Measurements from ENCODE around the gene NPRL2.

NPRL2 gene

DNA sequence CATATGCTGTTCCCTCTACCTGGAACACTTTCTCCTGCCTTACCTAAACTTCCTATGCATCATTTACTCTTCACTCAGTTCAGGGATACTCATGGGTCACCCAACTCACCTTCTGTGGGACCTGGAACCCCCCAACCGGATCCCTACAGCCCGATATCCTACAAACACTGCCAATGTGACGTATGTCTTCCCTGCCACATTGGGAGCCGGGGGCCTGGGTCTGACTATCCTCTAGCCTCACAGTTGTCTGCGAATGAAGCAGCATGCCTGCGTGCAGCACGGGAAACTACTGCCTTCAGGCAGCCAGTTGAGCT lies 405 bp downstream of the NPRL2 start:
- no peak for DNase-seq (ENCODE audit: low read depth, low spot score)

DNA sequence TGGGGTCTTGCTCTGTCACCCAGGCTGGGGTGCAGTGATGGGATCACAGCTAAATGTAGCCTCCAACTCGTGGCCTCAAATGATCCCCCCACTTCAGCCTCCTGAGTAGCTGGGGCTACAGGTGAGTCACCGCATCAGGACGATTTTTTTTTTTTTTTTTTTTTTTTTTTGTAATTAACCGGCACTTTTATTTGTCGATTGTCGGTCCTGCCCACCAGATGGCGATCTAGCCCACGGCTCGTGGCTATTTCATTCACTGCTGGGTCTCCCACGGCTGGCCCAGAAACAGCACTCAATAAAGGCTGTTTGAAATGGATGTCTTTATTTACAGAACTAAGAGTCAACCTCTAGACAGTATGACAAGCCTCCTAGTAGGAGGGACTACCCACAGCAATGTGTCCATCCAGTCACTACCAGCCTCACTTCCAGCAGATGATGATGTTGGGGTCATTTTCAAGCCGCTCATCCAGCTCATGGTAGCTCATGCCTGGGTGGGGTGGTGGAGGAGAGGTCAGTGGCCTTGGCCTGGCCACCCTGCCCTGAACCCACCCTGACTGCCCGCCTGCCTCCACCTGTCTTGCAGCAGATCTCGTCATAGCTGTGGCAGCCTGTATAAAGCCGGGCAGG lies 3.3 kb downstream of the NPRL2 start:
- DNase-seq (ENCODE audit: low read depth, low spot score) = peak; percentile 55

DNA sequence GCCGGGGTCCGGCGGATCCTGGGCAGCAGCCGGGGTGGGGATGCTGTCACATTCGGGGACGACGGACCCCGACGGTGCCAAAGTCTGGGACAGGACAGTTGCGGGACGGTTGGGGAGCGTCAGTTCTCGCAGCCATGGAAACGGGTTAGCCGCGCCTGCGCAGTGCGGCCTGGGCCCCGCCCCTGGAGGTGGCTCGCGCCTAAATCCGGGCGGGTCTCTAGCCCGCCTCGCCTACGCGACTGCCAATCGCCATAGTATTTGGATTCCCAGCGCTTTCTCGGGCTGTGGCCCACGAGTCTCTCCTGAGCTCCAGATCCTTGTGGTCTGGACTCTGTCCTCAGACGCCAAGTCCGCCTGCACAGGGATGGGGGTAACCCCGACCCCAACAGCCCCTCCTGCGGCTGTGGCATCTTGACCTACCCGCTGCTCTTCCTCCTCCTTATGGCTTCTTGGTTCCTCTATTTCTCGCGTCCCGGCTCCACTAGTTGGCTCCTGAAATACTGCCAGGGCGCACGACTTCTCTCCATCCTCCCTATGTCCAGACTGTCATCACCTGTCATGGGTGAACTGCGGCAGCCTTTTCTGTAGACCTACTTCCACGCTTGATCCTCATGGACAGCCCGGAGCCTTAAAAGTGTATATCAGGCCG lies 4.9 kb downstream of the NPRL2 start, which contains the start of gene ZMYND10:
Gene ZMYND10, minus strand, starts transcription at position 147 of the 649 bp plus-strand sequence. CDS start 153 bp downstream, outside the sequence.
- peak; percentile 27 for DNase-seq (ENCODE audit: low read depth, low spot score)

DNA sequence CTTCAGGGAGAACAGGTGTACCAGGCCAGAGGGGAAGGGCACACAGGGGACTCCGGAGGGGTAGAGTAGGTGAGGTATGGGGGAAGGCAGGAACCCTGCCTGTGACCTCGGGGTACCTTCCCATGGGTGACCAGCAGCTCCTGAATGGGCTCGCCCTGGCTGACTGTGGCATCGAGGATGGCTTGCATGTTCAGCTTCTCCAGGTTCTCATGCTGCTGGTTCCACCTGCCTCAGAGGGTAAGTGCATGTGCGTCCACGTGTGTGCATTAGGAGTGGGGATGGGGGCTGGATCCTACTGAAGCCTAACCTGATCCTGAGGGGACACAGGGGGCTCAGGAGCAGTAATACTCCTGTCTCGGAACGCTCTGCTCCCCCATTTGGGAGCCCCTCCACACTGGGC lies 5.6 kb downstream of the NPRL2 start:
- DNase-seq (ENCODE audit: low read depth, low spot score) = no peak

DNA sequence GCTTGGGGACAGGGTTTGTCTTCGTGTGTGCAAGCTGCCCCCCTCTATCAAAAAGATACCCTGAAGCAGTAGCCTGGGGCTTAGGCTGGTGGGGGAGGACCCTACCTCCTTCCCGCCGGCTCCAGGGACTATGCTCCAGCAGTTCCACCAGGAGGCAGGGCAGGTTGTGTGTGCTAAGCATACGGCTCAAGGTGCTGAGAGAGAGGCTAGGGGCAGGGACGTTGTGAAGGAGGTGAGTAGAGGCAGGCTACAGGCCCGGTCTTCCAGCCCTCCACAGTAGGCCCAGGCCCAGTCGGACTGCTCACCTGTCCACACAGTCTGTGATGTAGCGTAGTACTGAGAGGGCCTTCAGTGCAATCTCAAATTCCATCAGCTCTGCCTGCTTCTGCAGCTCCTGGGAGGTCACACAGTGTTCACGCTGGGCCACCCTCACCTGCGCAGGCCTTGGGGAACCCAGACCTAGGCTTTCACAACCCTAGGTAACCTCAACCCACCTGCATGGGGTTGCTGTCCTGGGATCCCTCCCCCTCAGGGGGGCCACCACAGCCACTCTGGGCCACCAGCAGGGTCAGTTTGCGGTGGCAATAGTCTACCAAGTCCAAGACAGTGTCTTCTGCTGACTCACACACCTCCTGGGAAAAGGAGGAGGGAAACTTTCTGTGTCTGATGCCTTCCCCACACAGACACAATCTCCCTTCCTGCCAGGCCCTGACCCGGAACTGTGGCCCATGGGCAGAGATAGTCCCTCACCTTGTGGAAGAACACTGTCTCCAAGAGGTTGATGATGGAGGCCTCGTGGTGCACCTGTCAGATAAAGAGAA lies 7.6 kb downstream of the NPRL2 start:
- DNase-seq (ENCODE audit: low read depth, low spot score) = no peak

DNA sequence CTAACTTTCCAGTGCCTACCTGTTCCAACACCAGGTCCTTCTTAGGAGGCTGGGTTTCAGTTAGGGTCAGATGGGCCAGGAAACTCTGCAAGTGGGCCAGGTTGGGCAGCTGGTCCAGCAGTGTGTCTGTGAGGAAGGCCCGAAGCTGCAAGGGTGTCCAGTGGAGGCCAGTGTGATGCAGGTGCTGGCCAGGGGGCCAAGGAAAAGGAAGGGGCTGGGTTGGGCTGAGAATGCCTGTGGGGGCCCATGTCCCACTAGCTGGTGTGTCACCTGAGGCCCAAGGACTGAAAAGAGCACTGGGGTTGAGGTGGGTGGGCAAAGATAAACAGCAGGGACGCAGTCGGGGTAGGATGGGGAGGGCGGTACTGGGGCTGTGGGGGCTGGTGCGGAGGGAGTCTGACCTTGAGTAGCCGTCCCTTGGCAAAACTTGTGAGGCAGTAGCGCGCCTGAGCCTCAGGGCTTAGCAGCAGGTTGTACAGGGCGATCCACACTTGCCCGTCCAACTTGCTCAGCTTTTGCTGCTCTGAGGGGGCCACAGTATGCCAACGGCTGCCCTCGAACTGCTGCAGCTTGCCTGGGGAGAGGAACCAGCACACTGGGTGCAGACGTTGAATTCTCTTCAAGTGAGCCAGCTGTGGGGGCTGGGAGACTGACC lies 8.5 kb downstream of the NPRL2 start:
- DNase-seq (ENCODE audit: low read depth, low spot score) = no peak

DNA sequence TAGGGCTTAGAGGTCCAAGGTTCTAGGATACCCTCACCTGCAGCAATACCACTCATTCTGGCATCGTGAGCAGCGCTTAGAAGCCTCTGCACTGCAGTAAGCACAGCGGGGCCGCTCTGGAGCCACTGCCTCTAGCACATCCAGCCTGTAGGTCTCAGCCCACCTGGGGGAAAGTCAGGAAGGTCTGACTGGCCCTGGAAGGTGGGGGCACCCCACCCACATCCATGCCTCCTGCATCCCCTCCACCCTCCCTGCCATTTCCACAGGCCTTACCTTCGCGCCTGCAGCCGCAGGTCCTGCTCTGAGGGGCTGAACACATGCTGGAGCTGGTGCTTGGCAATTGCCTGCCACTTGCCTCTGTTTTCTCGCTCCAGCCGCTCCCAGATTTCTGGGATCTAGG lies 9.0 kb downstream of the NPRL2 start:
- no peak for DNase-seq (ENCODE audit: low read depth, low spot score)

DNA sequence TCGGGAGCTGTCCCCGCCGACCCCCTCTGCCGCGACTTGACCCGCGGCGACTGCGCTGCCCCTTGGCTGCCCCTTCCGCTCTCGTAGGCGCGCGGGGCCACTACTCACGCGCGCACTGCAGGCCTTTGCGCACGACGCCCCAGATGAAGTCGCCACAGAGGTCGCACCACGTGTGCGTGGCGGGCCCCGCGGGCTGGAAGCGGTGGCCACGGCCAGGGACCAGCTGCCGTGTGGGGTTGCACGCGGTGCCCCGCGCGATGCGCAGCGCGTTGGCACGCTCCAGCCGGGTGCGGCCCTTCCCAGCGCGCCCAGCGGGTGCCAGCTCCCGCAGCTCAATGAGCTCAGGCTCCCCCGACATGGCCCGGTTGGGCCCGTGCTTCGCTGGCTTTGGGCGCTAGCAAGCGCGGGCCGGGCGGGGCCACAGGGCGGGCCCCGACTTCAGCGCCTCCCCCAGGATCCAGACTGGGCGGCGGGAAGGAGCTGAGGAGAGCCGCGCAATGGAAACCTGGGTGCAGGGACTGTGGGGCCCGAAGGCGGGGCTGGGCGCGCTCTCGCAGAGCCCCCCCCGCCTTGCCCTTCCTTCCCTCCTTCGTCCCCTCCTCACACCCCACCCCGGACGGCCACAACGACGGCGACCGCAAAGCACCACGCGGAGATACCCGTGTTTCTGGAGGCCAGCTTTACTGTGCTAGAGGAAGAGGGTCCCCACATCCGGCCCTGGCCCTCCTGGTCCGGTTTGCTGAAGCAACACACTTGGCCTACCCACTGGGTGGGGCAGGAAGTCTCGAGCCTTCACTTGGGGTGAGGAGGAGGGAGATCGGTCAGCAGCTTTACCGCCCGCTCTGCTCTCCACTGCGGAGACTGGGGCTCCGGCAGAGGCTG lies 9.9 kb downstream of the NPRL2 start, which contains the start of gene RASSF1:
Gene RASSF1, minus strand, starts transcription at position 389 of the 882 bp plus-strand sequence. Its CDS starts 31 bp downstream, at position 358.
- no peak for DNase-seq (ENCODE audit: low read depth, low spot score)

DNA sequence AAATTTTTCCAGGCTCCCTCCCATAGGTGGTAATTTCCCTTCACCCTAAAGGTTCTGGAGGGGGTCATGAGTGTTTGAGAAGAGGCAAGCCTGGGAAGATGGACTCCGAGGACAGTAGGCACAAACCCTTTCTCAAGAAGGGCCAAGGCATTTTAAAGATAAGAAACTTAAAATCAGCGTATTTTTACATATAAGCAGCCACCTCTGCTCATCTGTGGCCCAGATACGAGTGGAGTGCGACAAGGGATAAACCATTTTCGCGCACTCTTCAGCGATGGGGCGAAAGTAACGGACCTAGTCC lies 10.5 kb downstream of the NPRL2 start:
- no peak for DNase-seq (ENCODE audit: low read depth, low spot score)

DNA sequence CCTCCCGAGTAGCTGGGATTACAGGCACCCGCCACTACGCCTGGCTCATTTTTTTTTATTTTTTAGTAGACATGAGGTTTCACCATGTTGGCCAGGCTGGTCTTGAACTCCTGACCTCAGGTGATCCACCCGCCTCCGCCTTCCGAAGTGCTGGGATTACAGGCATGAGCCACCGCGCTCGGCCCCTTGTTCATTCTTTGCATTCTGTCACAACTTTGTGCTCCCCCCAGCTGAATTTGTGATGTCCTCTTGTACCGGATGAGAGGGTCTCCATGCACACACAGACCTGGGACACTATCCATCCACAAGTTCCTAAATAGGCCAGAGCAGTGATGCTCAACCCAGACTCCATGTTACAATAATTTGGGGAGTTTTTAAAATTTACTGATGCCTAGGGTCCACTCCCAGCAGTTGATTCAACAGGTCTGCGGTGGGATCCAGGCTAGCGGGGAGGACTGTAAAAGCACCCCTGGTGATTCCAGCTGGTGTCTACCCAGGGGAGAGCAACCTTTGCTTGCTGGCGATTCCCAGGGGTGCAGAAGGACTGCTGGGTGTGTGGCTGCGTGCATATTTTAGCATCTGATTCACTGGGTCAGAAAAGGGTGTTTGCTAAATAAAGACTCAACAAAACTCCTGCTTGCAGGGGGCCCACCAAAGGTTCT lies 11.0 kb downstream of the NPRL2 start:
- no peak for DNase-seq (ENCODE audit: low read depth, low spot score)

DNA sequence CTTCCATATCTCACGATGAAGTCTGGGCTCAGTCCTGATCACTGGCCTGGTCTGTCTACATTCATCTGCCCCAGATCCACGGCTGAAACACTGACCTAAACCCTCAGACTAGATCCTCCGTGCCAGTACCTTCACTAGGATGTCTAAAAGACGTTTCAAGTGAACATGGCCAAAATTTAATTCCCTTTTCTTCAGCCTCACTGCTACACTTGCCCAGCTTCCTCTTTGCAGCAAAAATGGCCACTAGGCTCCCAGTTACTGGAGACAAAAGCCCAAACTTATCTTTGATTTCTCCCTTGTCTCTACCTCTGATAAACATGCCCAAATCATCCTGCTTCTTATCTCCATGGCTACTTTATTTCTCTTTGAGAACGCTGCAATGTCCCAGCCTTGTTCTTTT lies 11.6 kb downstream of the NPRL2 start:
- no peak for DNase-seq (ENCODE audit: low read depth, low spot score)

DNA sequence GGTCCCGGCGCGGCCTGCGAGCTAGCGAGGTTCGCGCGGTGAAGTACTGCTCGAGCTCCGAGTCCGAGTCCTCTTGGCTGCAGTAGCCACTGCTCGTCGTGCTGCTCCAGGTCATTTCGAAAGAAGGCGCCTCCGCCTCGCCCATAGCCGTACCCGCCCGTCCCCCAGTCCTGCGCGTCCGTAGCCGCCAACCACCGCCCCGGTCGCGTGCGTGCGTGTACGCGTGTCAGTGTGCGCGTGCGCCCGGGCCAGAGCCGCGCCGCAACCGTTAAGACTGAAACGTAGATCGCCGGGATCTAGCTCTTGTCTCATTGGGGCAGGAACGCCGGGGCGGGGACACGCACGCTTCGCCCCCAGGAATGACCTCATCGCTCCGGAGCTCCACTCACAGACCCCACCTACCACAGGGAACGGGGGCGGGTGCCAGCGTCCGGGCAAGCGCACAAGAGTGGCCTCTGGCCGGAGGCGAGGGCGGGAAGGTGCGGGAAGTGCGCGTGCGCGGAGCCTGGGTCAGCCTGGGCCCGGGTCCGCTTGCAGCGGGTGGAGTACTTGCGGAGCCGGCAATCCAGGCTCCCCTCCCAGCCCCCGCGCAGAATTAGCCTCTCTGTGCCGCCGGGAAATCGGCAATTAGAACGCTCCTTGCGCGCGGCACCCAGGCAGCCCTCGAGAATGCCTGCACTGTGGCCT lies 13.3 kb downstream of the NPRL2 start:
- DNase-seq (ENCODE audit: low read depth, low spot score) = peak; percentile 93

DNA sequence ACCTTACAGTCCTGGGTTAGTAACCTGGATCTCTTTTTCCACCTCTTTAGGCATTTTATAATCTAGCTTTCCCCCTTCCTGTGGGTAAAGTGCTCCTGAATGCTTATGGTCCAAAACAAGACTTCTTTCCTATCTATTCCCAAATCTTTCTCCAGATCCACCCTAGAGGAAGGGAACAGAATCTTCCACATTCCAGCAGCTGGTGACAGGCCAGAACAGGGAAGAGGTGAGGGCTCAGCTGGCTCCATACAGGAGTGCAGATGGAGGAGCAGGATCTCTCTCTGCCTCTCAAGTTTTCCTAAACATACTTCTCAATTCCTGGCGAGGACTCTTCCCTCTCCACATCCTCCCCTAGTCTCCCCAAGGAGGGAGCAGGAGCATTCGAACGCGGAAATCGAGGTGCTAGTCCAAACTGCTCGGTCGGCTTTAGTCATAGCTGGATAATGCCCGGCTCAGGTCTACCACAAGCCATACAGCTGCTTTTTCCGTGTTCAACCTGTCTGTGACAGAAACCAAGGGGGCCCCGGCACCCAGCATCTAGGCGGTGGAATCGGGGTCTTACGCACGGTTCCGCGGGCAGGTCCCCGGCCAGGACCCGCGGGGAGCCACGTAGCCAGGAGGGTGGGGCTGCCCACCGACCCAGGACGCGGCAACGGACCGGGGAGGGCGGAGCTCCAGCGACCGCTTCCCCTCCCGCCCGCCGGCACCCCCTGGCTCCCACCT lies 14.0 kb downstream of the NPRL2 start:
- DNase-seq (ENCODE audit: low read depth, low spot score) = no peak

DNA sequence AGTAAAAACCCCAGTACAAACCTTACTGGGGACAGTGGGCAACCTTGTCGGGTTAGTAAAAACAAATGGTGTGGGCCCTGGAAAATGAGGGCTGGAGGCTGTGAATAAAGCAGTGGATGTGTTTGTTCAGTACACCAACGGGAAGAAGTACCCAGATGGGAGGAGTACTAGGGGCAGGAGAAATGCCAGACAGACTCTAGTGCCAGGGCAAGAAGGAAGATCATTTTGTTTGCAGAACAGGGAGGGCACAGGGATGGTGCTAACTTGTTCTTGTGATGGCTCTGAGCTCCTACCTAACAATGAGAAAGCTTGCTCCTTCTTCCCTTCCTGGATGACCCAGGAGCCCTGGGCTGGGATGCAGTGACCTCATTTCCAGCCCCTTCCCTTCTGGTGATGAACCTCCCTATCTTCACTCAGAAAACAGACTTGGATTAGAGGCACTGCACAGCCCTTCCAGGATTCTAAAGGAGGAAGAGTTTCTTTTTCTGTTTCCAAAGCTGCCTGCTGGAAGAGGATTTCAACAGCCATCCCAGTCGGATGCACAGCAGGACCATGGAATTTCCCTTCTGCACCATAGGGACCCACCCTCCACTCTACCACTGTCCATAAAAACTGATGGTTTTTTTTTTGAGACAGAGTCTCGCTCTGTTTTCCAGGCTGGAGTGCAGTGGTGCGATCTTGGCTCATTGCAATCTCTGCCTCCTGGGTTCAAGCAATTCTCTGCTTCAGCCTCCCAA lies 16.1 kb downstream of the NPRL2 start:
- DNase-seq (ENCODE audit: low read depth, low spot score) = no peak

DNA sequence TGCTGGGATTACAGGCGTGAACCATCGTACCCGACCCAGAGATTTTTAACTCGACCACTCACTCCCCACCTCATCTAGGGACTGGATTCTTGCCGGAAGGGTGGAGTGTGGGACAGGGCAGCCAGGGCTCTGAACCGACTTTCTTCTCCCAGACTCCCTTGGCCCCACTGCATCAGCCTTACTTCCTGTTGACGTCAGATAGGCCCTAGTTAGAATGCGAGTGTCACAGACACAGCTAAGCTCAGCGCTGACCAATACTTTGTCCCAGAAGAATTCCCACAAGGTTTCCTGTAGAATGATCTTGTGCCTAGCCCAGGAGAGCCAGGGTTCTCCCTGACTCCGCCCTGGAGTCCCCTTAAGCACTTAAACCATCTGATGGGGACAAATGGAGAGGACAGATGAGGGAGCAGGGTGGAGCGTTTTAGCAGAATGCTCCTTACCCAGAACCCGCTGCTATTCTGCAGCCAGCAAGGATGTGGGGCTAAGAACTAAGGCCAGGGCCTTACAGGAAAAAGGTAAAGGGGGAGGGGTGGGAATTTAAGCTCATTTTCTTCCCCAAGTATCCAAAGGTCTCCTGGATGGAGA lies 16.7 kb downstream of the NPRL2 start:
- DNase-seq (ENCODE audit: low read depth, low spot score) = no peak

DNA sequence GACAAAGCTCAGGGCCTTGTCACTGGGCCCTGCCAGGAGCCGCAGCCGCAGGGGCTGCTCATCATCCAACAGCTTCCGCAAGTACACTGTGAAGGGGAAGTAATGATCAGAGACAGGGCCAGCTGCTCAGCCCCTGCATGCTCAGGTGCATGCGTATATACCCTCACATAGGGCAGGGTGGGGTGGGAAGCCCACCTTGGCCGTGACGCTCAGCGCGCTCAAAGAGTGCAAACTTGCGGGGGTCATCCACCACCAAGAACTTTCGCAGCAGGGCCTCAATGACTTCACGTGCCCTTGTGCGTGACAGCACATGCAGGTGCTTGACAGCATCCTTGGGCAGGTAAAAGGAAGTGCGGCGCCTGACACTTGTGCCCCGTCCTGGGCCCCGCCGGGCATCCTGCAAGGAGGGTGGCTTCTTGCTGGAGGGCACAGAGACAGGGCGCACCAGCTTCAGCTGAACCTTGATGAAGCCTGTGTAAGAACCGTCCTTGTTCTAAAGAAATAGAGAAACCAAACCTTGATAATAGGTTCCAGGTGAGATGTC lies 19.1 kb downstream of the NPRL2 start:
- no peak for DNase-seq (ENCODE audit: low read depth, low spot score)

DNA sequence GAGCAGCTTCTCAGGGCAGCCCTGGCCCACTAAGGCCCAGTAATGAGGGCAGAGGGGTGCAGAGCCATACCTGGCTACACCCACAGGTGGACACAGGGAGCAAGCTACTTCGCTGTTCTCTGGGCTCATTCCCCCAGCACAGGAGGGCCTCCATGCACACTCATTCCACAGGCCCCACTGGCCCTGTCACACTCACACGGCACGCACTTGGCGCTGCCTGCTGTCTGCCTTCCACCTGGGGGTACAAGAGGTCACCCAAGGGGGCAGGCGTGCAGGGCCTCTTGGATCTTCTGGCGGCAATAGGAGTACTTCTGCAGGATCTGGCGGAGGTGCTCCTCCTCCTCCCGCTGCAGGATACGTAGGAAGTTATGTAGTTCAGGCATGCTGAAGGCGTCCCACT lies 20.2 kb downstream of the NPRL2 start:
- DNase-seq (ENCODE audit: low read depth, low spot score) = no peak

Measured in activated naive CD8-positive, alpha-beta T cell treated with anti-CD3 and anti-CD28 coated beads, Interleukin-2, amount 50 U/mL, for 16 hours (primary cell).